ENCODE data around the gene UPK1B.
"Not testable (repeated sequence)": the region's sequence is repeated elsewhere in the genome, so short reads cannot be mapped to it uniquely, and the experiment has no call there.

UPK1B gene

DNA sequence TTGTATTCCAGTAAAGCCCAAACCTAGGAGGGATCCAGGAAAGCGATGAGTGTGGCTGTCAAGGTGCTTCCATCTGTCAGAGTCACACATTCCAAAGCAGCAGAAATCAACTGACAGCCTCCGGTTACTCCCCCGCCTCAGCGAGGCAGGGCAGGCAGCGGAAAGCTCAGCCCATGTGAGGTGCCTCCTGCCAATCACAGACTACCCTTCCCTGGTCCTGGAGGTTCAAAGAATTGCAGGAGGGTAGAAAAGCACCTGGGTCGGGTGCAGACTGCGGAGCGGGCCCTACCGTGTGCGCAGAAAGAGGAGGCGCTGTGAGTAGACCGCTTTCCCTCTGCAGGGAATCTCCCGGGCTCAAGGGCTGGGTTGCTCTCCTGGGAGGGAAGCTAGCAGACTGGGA lies at the start of gene UPK1B:
Gene UPK1B (plus strand): TSS at position 274 of the 400 bp plus-strand sequence. CDS start 13,144 bp downstream, outside the sequence.
- no peak for DNase-seq

DNA sequence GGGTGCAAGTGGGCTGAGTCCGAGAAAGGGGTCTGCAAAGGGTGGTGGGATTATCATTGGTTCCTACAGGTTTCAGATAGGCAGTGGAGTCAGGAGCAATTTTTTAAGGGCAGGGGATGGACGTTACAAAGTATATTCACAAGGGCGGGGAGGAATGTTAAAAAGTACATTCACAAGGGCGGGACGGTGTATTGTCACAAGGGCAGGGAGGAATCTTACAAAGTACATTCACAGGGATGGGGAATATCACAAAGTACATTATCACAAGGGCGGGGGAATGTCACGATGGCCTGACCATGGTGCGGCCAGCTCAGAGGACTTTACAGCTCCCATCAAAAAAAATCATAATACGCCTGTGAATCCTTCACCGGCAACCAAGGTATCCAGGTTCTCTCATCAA lies 48.1 kb upstream of the UPK1B start:
- no peak for DNase-seq

- DNase-seq, result no peak
Measured at GRCh38 chr3:119125742-119126504, 47.5 kb upstream of the UPK1B start.

DNA sequence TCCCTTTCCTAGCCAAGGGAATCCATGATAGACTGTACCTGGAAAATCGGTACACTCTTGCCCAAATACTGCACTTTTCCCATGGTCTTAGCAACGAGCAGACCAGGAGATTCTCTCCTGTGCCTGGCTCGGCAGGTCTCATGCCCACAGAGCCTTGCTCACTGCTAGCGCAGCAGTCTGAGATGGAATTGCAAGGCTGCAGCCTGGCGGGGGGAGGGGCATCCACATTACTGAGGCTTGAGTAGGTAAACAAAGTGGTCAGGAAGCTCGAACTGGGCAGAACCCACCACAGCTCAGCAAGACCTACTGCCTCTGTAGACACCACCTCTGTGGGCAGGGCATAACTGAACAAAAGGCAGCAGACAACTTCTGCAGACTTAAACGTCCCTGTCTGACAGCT lies 43.1 kb upstream of the UPK1B start:
- not testable (repeated sequence) for DNase-seq

GRCh38 chr3:119132291-119132690 lies 41.1 kb upstream of the UPK1B start:
- DNase-seq, result not testable (repeated sequence)

GRCh38 chr3:119139360-119139759 lies 34.0 kb upstream of the UPK1B start:
- not testable (repeated sequence) for DNase-seq

DNA sequence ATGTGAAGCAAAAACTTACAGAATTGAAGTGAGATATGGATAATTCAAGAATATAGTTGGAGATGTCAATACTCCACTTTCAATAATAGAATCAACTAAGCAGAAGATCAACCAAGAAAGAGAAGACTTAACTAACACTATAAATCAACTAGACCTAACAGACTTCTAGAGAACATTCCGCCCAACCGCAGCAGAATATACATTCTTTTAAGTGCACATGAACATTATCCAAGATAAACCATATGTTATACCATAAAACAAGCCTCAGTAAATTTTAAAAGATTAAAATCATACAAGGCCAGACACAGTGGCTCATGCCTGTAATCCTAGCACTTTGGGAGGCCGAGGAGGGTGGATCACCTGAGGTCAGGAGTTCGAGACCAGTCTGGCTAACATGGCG lies 32.9 kb upstream of the UPK1B start:
- no peak for DNase-seq

DNA sequence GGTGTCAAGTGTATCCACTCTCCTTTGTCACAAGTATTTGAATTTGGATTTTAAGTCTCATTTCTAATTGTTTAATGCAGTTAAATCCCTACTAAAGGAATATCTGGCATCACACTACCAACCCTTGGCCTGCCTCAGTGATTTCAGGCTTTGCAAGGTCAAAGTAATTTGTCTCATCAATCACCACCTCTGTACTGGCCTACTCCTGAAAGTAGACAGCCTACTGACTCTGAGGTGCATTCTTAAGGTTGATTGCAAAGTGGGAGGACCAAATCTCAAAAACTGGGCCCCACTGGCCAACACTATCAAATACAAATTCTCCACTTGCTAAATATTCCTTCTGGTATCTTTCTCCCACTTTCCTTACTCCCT lies 28.3 kb upstream of the UPK1B start:
- DNase-seq, result no peak

- DNase-seq, result peak; percentile 4
Measured at GRCh38 chr3:119145500-119146167, 27.8 kb upstream of the UPK1B start, which contains the start of gene TEX55. TSS of gene TEX55 (plus strand) at chr3:119146165. CDS start at chr3:119146190, 25 bp downstream.

DNA sequence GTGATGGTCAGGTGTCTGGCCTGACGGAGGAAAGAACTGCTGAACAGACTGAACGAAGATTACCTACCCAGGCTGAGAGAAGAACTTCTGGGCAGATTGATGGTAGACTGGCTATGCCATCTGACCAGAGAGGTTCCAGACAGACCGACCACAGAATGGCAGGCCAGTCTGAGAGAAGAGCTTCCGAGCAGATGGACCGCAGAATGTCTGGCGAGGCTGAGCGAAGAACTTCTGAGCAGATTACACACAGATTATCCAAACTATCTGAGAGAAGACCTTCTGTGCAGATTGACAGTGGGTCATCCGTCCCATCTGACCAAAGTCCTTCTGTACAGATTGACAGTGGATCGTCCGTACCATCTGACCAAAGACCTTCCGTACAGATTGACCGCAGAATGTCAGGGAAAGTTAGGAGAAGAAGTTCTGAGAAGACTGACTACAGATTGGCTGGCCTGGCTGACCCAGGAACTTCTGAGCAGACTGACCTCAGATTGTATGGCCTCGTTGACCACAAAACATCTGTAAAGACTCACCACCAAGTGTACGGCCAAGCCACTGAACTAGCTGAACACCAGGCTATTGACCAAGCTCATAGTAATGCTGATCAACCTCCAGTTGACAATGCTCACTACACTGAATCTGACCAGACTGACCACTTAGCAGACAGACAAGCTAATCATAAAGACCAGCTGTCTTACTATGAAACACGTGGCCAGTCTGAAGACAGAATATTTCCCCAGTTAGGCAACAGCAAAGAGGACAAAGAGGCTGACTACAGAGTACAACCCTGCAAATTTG lies 26.6 kb upstream of the UPK1B start:
- DNase-seq, result no peak

- DNase-seq, result no peak
Measured at GRCh38 chr3:119147494-119147893, 25.9 kb upstream of the UPK1B start.

DNA sequence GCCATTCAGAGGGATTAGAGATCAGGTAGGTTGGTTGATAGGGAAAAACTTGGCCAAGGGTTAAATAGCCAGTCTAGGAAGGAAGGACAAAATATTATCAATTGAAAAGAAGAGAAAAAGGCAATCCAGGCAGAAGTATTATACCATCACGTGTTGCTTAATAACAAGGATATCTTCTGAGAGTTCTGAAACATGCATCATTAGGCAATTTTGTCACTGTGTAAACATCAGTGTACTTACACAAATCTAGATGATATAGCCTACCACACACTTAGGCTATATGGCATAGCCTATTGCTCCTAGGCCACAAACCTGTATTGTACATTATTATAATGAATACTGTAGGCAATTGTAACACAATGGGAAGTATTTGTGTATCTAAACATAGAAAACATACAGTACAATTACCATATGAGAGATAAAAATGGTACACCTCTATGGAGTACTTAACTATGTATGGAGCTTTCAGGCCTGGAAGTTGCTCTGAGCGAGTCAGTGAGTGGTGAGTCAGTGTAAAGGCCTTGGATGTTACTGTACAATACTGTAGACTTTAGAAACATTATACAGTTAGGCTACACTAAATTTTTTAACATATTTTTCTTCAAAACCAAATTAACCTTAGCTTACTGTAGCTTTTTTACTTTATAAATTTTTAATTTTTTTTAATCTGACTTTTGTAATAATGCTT lies 24.8 kb upstream of the UPK1B start:
- DNase-seq, result no peak

DNA sequence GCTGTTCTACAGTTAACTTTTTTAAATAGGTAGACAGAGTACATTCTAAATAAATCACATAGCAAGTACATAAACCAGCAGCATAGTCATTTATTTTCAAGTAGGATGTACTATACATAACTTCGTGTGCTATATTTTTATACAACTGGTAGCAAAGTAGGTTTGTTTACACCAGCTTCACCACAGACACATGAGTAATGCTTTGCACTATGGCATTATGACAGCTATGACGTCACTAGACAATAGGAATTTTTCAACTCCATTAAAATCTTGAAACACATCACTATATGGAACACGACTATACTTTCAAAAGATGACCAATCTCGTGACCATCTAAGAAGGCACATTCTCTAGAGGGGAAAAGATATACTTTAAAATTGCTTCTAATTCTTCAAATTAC lies 23.9 kb upstream of the UPK1B start:
- DNase-seq, result no peak

GRCh38 chr3:119156868-119157267 lies 16.5 kb upstream of the UPK1B start:
- DNase-seq, result no peak

DNA sequence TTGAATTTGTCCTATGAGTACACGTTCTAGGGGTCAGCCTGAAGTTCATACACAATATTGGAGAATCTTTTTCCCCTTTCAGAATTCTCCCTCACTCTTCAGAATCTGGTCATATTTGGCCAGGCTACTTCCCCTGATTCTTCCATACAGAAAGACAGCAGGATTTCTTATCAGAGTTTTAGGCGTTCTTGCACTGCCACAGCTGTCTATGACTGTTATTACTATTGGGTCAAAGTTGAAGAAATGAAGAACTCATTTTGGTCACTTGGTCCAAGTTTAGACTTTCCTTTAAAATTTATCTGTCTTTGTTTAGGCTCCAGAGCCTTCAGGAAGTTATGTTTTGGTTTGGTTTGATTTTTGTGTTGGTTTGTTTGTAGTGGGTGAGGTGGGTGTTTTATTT lies 15.4 kb upstream of the UPK1B start:
- no peak for DNase-seq

DNA sequence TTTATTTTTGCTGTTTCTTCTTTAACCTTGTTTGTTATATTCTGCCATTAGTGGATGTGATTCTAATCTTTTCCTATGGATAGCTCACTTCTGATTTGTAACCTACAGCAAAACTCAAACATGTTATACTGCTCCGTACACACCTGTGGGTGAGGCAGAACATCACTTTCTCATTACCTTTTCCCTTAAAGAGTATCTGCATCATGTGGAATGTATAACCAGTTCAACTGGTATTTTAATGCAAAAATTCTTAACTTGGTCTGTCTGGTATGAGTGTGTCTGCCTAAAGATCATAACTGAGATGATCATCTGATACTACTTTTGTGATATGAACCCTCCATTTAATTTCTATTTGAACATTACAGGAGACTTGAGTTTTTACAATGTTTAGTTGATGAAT lies 13.0 kb upstream of the UPK1B start:
- no peak for DNase-seq

DNA sequence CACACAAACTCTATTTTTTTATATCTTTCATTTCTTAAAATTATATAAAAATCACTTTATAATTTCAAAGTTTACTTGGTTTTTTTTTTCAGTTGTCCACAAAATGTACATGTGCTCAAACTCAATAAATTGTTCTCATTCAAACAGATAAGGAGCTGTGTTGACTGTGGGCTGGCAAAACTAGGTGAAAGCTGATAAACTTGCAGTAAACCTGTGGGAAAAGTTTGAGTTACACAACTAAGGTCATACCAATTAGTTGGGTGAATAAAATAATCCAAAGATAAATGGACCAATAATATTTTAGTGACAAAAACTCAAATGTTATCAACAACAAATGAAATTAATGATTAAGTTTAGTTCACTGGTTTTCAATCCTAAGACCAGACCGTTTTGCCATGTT lies 12.6 kb upstream of the UPK1B start:
- DNase-seq, result no peak

DNA sequence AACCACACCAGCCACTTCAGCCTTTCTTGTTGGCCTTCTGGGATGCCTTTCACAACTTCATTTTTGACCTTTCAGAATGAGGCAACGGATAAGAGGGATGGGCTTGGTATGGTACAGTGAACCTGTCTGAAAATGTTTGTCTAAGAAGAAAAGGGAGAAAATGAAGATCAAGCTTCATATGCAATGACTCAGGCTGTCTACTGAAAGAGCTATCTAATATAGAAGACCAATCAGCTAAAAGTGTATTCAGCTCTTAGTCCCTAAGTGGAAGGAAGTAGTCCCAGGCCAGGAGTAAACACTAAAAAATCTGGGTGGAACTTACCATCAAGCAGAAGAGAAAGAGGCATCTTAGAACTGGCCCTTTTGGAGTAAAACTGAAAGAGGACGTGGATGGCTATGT lies 12.2 kb upstream of the UPK1B start:
- DNase-seq, result no peak

DNA sequence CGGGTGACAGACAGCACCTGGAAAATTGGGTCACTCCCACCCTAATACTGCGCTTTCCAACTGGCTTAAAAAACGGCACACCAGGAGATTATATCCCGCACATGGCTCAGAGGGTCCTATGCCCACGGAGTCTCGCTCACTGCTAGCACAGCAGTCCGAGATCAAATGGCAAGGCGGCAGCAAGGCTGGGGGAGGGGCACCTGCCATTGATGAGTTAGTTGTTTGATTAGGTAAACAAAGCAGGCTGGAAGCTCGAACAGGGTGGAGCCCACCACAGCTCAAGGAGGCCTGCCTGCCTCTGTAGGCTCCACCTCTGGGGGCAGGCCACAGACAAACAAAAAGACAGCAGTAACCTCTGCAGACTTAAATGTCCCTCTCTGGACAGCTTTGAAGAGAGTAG lies 8.7 kb upstream of the UPK1B start:
- not testable (repeated sequence) for DNase-seq

DNA sequence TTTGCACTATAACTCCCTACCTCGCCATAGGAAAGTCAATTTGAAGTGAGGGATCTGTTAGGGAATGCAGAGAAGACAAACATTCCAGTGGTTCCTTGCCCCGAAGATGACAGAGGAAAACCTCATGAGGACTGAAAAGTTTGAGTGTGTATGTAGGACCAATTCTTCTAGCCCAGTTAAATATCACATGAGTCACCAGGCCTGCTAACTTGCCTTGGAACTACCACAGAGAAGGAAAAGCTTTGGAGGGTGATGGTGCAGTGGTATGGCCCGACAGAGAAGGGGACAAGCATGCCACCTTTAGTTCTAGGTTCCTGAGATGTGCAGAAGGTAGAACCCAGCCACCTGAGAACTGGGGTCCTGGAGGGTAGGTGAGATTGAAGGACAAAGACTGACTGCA lies 2.6 kb upstream of the UPK1B start:
- DNase-seq, result no peak

DNA sequence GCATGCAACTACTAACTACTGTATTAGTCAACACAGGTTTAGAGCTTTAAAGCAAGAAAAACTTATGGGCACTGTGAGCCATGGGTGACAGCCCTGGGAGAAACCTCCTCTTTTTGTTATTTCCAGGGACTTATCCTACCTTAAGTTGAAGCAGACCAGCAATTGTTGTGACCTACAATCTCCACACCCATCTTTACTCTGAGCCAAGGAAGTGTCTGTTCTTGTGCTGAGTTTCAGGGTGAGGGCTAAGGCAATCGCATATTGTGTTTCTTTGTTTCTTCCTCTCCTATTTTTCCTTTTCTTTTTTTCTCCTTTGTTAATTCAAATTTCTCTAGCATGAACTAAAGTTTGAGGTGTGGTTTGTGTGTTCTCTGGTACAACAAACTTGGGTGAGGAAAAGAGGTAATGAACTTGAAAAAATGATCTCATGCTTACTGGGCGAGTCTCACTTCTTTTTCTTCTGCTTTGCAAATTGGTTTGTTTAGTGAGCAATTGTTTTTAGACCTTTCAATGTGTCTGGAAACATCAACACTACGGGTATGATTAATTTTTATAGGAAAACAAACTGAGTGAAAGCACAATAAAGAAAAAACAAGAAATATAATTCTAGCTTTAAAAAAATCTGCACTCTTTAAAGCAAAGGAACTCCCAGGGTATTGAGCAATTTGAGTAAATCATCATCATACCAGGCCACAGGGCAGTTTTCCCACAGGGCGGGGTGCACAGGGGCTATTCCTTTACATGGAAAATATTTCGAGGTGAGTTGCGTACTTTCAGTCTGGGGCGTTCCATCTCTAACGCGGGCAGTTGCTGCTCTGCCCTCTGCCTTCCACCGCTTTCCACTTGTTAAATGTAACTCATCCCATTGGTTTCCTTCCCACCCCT lies 2.7 kb downstream of the UPK1B start:
- DNase-seq, result no peak

- DNase-seq, result no peak
Measured at GRCh38 chr3:119176778-119177177, 3.4 kb downstream of the UPK1B start.

Data from NCI-H187 treated with DMSO at 0.1 percent for 48 hours (cell line).